ENCODE results near the gene HSD17B1. TPM values are rescaled to one million over a fixed set of nuclear protein-coding genes. Genes with fewer than 3 reads are reported as not detected.

The HSD17B1 gene
- total and polyA plus RNA-seq, 2 of the 13 experiments (the other 11 are each of a cell fraction or from before 2014, with no cell fraction given), result 0.54 to 0.93 TPM

DNA sequence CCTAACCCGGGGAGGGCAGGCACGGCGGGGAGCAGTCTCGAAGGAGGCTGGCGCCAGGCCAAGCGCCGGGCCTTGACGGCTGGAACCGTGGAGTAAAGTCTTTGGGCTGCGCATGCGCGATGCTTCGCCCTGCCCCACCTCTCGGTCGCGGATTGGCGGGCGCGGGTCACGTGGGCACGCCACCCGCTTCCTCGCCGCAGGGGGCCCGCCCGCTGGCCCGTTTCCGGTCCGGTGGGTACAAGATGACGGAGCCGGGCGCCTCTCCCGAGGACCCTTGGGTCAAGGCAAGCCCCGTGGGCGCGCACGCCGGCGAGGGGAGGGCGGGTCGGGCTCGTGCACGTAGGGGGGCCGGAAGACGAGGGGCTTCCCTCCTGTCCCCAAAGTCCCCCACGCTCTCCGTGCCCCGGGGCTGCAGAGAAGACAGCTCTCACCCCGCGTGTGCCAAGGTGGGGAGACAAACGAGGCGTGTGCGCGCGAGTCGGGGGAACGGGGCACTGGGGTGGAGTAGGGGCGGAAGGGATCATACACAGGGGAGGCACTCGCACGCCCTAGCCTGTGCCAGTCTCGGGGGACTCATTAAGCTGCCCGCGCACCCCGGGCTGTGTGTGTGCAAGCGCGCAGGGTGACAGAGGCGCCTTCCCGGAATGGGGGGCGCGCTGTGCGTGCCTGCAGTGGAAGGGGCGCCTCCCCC, 14.3 kb downstream of the HSD17B1 start, which contains the start of gene MLX (continued):
- TF ChIP-seq, protein P1, sequence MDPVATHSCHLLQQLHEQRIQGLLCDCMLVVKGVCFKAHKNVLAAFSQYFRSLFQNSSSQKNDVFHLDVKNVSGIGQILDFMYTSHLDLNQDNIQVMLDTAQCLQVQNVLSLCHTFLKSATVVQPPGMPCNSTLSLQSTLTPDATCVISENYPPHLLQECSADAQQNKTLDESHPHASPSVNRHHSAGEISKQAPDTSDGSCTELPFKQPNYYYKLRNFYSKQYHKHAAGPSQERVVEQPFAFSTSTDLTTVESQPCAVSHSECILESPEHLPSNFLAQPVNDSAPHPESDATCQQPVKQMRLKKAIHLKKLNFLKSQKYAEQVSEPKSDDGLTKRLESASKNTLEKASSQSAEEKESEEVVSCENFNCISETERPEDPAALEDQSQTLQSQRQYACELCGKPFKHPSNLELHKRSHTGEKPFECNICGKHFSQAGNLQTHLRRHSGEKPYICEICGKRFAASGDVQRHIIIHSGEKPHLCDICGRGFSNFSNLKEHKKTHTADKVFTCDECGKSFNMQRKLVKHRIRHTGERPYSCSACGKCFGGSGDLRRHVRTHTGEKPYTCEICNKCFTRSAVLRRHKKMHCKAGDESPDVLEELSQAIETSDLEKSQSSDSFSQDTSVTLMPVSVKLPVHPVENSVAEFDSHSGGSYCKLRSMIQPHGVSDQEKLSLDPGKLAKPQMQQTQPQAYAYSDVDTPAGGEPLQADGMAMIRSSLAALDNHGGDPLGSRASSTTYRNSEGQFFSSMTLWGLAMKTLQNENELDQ (CRISPR knock-in tag; IDR thresholded peaks at IDR 0.05; ENCODE audit: borderline replicate concordance), result peak; percentile 81; the same call in 1 of the 2 replicates
- TF ChIP-seq, protein P2, sequence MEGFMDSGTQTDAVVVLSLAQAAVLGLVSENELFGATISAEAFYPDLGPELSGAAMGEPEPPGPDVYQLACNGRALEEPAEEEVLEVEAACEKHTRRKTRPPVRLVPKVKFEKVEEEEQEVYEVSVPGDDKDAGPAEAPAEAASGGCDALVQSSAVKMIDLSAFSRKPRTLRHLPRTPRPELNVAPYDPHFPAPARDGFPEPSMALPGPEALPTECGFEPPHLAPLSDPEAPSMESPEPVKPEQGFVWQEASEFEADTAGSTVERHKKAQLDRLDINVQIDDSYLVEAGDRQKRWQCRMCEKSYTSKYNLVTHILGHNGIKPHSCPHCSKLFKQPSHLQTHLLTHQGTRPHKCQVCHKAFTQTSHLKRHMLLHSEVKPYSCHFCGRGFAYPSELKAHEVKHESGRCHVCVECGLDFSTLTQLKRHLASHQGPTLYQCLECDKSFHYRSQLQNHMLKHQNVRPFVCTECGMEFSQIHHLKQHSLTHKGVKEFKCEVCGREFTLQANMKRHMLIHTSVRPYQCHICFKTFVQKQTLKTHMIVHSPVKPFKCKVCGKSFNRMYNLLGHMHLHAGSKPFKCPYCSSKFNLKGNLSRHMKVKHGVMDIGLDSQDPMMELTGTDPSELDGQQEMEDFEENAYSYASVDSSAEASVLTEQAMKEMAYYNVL (CRISPR knock-in tag; IDR thresholded peaks at IDR 0.05; ENCODE audit: borderline replicate concordance), result peak; percentile 59; the same call in 1 of the 2 replicates
- TF ChIP-seq, protein P3, sequence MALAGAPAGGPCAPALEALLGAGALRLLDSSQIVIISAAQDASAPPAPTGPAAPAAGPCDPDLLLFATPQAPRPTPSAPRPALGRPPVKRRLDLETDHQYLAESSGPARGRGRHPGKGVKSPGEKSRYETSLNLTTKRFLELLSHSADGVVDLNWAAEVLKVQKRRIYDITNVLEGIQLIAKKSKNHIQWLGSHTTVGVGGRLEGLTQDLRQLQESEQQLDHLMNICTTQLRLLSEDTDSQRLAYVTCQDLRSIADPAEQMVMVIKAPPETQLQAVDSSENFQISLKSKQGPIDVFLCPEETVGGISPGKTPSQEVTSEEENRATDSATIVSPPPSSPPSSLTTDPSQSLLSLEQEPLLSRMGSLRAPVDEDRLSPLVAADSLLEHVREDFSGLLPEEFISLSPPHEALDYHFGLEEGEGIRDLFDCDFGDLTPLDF (CRISPR knock-in tag; IDR thresholded peaks at IDR 0.05), result peak; percentile 74; the same call in 1 of the 2 replicates
- TF ChIP-seq ZSCAN9 (CRISPR knock-in tag; IDR thresholded peaks at IDR 0.05; ENCODE audit: borderline replicate concordance), result peak; percentile 80
- no peak for TF ChIP-seq ZNF674 (CRISPR knock-in tag; IDR thresholded peaks at IDR 0.05; ENCODE audit: low read depth)
- peak; percentile 90 for TF ChIP-seq PHF20 (CRISPR knock-in tag; IDR thresholded peaks at IDR 0.05)
- TF ChIP-seq DNMT1 (CRISPR knock-in tag; IDR thresholded peaks at IDR 0.05), result no peak; the same call in 1 of the 2 replicates
- TF ChIP-seq, protein P4, sequence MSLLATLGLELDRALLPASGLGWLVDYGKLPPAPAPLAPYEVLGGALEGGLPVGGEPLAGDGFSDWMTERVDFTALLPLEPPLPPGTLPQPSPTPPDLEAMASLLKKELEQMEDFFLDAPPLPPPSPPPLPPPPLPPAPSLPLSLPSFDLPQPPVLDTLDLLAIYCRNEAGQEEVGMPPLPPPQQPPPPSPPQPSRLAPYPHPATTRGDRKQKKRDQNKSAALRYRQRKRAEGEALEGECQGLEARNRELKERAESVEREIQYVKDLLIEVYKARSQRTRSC (CRISPR knock-in tag; IDR thresholded peaks at IDR 0.05; ENCODE audit: low read depth), result peak; percentile 36; the same call in 1 of the 2 replicates
- TF ChIP-seq, protein P5, sequence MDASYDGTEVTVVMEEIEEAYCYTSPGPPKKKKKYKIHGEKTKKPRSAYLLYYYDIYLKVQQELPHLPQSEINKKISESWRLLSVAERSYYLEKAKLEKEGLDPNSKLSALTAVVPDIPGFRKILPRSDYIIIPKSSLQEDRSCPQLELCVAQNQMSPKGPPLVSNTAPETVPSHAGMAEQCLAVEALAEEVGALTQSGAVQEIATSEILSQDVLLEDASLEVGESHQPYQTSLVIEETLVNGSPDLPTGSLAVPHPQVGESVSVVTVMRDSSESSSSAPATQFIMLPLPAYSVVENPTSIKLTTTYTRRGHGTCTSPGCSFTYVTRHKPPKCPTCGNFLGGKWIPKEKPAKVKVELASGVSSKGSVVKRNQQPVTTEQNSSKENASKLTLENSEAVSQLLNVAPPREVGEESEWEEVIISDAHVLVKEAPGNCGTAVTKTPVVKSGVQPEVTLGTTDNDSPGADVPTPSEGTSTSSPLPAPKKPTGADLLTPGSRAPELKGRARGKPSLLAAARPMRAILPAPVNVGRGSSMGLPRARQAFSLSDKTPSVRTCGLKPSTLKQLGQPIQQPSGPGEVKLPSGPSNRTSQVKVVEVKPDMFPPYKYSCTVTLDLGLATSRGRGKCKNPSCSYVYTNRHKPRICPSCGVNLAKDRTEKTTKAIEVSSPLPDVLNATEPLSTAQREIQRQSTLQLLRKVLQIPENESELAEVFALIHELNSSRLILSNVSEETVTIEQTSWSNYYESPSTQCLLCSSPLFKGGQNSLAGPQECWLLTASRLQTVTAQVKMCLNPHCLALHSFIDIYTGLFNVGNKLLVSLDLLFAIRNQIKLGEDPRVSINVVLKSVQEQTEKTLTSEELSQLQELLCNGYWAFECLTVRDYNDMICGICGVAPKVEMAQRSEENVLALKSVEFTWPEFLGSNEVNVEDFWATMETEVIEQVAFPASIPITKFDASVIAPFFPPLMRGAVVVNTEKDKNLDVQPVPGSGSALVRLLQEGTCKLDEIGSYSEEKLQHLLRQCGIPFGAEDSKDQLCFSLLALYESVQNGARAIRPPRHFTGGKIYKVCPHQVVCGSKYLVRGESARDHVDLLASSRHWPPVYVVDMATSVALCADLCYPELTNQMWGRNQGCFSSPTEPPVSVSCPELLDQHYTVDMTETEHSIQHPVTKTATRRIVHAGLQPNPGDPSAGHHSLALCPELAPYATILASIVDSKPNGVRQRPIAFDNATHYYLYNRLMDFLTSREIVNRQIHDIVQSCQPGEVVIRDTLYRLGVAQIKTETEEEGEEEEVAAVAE (CRISPR knock-in tag; IDR thresholded peaks at IDR 0.05; ENCODE audit: borderline replicate concordance), result peak; percentile 61; the same call in 1 of the 2 replicates
- TF ChIP-seq TAF15 (IDR thresholded peaks at IDR 0.05; ENCODE audit: low read depth, low read length, poor library complexity, severe bottlenecking), result peak; percentile 53
- no peak for TF ChIP-seq SOX6 (IDR thresholded peaks at IDR 0.05)
- TF ChIP-seq SOX6 (CRISPR knock-in tag; IDR thresholded peaks at IDR 0.05), result peak; percentile 58
- TF ChIP-seq AHR (CRISPR knock-in tag; IDR thresholded peaks at IDR 0.05), result no peak
- no peak for TF ChIP-seq ATF7 (IDR thresholded peaks at IDR 0.05)
- TF ChIP-seq ATF7 (CRISPR knock-in tag; IDR thresholded peaks at IDR 0.05), result peak; percentile 75
- peak; percentile 87 for TF ChIP-seq POLR2AphosphoS2 (IDR thresholded peaks at IDR 0.05; ENCODE audit: low read depth, low read length)
- TF ChIP-seq ZFP82 (CRISPR knock-in tag; IDR thresholded peaks at IDR 0.05; ENCODE audit: borderline replicate concordance), result peak; percentile 79; the same call in 1 of the 2 replicates
- TF ChIP-seq NCOR1 (IDR thresholded peaks at IDR 0.05; ENCODE audit: borderline replicate concordance, low read length), result no peak
- no peak for TF ChIP-seq RFX5 (IDR thresholded peaks at IDR 0.05; ENCODE audit: low read depth, low read length)
